Activated T-cell treated with anti-CD3 and anti-CD28 coated beads, Interleukin-2, amount 50 U/mL, for 24 hours (primary cell): ENCODE results near the gene MAPKAP1.

Experiments
- DNase-seq: peaks from one replicate; pipeline ENCODE4 v3.0.0-alpha.2; 2020
- H3K27ac Mint-ChIP-seq: 2 replicates; pipeline ENCODE4 v1.8.0; 2020; ENCODE audit warnings: mild to moderate bottlenecking, mixed read lengths
- H3K27me3 Mint-ChIP-seq: 2 replicates; pipeline ENCODE4 v1.8.0; 2020; ENCODE audit warnings: mixed read lengths
- H3K36me3 Mint-ChIP-seq: 2 replicates; pipeline ENCODE4 v1.8.0; 2020; ENCODE audit warnings: low read depth, mixed read lengths
- H3K4me1 Mint-ChIP-seq: 2 replicates; pipeline ENCODE4 v1.8.0; 2020; ENCODE audit warnings: low read depth, mixed read lengths
- H3K4me3 Mint-ChIP-seq: 2 replicates; pipeline ENCODE4 v1.8.0; 2020; ENCODE audit warnings: mild to moderate bottlenecking, moderate library complexity, mixed read lengths
- H3K9me3 Mint-ChIP-seq: 2 replicates; pipeline ENCODE4 v1.8.0; 2020; ENCODE audit warnings: mixed read lengths

The MAPKAP1 gene

DNA sequence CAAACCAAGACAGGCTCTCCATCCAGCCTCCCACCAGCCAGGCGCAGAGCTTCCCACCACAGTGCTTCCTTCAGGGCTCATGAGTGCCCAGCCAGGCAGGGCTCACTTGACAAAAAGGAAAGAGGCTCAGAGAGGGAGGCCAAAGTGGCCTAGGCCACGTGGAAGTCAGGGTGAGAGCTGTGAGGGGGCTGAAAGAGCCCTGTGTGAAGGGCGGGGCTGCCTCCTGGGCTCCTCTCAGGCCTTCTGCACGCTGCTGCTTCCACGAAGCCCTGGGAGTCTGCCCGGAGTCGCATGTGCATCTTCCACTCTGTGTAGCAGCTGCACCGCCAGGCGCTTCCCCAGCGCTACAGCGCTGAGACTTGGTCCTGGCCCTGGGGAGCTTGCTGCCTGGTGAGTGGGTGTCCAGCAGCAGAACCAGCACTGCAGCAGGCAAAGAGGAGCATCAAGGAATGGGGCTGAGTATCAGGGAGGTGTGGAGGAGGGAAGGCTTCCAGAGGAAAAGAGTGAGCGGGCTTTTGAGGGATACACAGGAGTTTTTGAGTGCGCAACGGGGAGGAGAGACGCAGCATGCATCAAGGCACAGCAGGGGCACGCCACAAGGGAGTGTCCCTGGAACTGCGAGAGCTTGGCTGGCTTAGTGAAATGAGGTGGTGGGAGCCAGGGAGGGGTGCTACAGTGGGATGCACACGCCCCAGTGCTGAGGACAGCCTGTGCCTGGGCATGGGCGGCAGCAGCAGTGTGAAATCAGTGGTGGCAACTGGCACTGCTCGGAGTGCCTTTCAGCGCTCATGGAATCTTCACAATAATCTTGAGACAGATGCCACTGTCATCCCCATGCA lies 267.4 kb downstream of the MAPKAP1 start:
- Mint-ChIP-seq H3K9me3 (no peaks in the 10 kb centered on the region), H3K27me3 (no peaks in the 10 kb centered on the region), H3K27ac (no peak overlapping the region), H3K4me3 (no peak overlapping the region), H3K4me1 (no peaks in the 10 kb centered on the region), H3K36me3 (peaks cover 55% of the 10 kb centered on the region)
- no peak for DNase-seq

DNA sequence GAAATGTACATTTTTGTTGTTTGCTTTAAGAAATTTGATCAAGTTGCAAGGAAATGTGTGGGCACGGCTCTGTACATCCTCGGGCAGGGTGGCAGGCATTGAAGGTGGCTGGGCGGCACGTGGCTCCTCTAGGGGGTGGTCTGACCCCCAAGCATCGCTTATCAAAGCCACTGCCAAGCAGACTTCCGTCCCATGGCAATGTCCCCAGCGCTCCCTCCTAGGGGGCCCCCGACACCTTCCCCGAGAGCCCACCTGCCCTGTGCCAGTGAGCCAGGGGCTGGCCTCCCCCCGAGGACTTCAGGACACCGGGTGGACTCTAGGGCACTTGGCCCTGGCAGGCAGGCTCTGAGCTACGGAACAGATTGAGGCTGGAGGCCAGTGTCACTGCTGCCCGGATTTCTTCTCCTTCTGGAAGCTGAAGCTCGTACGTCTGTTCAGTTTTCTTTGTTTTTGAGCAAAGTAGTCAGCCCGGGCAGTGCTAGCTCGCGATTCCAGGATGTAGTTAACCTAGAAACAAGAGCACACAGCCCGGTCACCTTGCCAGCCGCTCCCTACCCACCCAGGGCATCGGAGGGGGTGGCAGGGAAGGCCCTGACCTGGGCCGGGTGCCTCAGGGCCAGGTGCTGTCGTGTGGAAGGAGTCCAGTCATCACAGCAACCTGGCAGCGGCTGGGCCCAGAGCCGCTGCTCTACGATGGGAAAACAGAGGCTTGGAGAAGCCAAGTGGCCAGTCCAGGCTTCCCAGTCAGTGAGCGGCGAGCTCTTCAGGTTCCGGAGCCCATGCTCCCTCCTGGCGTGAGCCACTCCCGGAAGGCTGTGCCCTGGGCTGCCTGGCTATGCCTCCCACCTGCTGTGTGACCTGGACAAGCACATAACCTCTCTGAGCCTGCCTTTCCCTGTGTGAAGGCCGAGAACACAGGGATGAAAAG lies 268.2 kb downstream of the MAPKAP1 start:
- H3K36me3 Mint-ChIP-seq, result peaks cover 48% of the 10 kb centered on the region
- no peaks in the 10 kb centered on the region for H3K9me3 Mint-ChIP-seq
- H3K4me1 Mint-ChIP-seq, result no peaks in the 10 kb centered on the region
- no peak overlapping the region for H3K27ac Mint-ChIP-seq
- no peaks in the 10 kb centered on the region for H3K27me3 Mint-ChIP-seq
- H3K4me3 Mint-ChIP-seq, result no peak overlapping the region
- no peak for DNase-seq

DNA sequence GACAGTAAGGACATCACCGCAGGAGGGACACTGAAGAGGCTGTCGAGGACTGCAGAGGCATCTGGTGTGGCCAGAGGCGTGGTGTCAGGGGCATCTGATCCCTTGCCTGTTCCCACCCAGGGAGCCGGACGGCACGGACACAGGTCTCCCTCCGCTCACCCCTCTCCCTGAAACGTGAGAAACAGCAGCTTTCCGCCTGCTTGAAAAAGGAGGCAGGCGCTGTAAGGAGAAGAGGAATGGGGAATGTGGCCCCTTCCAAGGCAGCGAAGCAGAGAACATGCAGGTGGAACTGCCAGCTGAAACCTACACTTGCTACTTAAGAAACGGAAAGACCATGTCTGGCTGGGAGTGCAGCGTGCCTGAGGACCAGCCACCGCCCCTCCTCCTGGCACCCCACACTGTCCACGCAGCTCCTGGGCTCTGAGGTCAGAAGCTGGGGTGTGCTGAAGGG lies 269.2 kb downstream of the MAPKAP1 start:
- Mint-ChIP-seq H3K9me3 (no peaks in the 10 kb centered on the region), H3K4me3 (no peak overlapping the region), H3K27me3 (no peaks in the 10 kb centered on the region), H3K36me3 (peaks cover 40% of the 10 kb centered on the region), H3K4me1 (no peaks in the 10 kb centered on the region), H3K27ac (peak overlapping the region; percentile 4)
- no peak for DNase-seq

DNA sequence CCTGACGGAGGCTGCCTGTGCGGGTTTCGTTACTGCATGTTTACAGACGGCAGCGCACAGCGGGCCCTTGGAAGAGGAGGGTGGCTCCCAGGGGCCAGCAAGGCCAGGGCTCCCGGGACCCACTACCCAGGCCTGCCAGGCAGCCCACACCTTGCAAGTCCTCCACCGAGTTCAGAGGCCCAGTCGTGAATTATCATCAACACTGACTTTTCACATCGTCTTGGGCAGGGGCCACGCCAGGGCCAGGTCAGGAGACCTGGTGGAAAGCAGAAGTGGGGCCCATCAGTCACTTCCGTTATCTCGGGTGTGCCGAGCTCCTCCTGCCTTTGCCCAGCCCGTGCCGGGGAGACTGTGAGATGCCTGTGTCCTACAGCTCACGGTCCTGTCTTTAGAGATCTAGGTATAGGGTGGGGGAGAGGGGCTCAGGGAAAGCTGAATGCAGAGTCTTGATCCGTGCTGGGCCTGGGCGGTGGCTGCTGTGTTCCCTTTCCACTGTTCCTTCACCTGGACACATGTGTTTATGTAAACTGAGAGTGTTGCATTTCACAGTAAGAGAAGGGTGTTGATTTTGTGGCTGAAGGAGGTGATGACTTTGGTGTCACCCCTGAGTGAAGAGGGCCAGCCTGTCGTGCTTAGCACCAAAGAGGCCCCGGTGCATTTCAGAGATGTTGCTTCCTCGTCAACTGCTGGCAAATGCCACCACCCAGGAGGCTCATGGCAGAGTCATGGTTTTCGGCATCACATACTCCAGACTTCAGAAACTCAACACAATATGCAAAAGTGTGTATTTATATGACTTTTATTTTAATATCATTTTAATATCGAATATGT lies 270.2 kb downstream of the MAPKAP1 start:
- Mint-ChIP-seq H3K36me3 (peaks cover 35% of the 10 kb centered on the region), H3K4me1 (no peaks in the 10 kb centered on the region), H3K9me3 (no peaks in the 10 kb centered on the region), H3K4me3 (no peak overlapping the region), H3K27ac (no peak overlapping the region), H3K27me3 (no peaks in the 10 kb centered on the region)
- no peak for DNase-seq

DNA sequence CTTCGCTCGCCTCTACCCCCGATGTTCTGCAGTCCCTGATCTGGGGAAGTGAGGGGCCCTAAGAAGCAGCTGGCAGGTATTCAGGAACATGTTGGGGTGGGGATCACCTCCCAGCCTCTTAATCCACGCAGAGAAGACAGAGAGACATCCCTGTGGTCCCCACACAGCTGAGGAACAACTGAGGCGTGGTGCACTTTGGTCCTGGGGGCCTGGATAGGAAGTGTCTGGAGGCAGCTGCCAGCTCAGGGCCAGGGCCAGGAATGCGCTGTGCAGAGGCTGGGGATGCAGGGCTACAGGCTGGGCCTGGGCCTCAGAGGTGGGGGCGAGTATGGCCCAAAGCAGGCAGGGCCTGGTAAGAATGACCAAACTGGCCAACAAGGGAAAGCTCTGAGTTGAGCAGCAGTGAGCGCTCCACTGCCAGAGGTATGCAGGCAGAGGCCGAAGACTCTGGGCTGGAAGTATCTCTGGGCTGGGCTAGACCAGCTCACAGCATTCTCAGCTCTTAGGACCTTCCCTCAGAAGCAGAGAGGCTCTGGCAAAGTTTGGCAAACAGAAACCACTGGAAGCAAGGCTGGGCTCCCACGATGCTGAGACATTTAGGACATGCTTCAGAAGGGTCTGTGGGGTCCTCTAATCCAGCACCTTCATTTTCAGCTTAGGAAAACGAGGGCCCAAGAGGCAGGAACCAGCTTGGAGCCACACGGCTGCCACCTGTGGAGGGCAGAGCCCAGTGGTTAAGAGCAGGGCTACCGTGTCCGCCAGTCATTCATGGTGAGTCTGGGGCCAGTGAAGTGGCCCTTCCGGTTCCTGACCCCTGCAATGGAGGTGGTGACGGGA lies 271.0 kb downstream of the MAPKAP1 start:
- H3K9me3 Mint-ChIP-seq, result no peaks in the 10 kb centered on the region
- DNase-seq, result no peak
- H3K27me3 Mint-ChIP-seq, result no peaks in the 10 kb centered on the region
- no peak overlapping the region for H3K27ac Mint-ChIP-seq
- H3K4me1 Mint-ChIP-seq, result no peaks in the 10 kb centered on the region
- peaks cover 28% of the 10 kb centered on the region for H3K36me3 Mint-ChIP-seq
- H3K4me3 Mint-ChIP-seq, result no peak overlapping the region

DNA sequence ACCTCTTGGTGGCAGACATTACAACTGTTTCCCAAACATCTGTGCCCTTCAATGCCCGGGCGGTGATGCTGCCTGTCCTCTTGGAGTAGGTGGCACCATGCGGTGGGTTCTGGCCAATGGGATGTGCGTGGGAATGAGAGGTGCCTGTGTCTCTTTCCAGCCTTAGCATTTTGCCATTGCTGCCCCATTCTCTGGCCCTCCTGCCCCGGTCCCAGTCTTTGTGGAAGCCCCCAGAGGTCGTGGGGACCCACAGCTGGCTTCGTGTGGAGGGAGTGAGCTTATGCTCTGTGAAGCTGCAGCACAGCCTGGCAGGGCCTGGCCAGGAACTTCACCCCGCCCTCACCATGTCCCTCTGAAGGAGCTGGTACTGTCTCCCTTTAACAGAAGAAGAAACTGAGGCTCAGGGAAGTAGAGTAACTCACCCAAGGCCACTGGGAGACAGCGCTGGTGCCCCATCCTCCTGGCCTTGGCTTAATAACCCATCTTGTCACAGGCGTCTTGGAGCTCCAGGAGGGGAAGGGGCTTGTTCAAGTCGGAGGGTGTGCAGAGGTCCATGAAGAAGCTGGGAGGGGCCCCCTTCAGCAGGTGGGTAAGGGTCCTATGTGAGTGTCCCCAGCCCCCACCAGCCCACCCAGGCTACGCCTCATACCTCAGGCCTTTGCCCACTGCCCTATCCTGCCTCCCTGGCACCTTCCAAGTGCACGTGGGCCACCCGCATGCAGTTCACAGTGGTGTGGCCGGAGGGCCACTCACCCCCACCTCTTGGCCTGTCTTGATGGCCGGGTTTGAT lies 271.8 kb downstream of the MAPKAP1 start:
- peaks cover 21% of the 10 kb centered on the region for H3K36me3 Mint-ChIP-seq

DNA sequence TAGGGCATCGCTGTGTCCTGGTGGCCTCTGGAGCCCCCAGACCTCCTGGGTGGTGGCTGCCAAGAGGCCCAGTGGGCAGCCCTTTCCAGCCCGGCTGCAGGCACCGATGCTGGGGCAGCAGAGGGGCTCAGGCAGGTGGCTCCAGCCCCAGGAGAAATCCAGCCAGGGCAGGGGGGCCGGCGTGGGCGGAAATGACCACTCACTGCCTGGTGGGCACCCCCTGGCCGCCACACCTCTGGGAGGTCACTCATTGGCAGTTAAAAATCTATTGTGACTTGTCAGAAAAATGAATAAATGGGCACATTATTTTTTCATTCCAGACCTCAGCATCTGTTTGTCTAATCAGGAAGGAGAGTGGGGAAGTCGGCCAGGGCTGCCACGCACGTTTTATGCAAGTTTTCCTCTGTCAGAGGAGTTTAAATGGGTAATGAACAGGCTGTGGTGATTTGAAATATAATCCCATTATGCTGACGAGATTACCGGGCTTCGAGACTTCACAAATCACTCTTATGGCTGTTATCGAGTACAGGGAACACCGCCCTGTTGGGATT lies 273.5 kb downstream of the MAPKAP1 start:
- Mint-ChIP-seq H3K27ac (no peak overlapping the region), H3K27me3 (no peaks in the 10 kb centered on the region)

More for the DNA sequence above, 271.8 kb downstream of the MAPKAP1 start:
- H3K27ac Mint-ChIP-seq, result no peak overlapping the region
- H3K9me3 Mint-ChIP-seq, result no peaks in the 10 kb centered on the region
- no peak overlapping the region for H3K4me3 Mint-ChIP-seq
- H3K4me1 Mint-ChIP-seq, result no peaks in the 10 kb centered on the region
- no peaks in the 10 kb centered on the region for H3K27me3 Mint-ChIP-seq
- no peak for DNase-seq

DNA sequence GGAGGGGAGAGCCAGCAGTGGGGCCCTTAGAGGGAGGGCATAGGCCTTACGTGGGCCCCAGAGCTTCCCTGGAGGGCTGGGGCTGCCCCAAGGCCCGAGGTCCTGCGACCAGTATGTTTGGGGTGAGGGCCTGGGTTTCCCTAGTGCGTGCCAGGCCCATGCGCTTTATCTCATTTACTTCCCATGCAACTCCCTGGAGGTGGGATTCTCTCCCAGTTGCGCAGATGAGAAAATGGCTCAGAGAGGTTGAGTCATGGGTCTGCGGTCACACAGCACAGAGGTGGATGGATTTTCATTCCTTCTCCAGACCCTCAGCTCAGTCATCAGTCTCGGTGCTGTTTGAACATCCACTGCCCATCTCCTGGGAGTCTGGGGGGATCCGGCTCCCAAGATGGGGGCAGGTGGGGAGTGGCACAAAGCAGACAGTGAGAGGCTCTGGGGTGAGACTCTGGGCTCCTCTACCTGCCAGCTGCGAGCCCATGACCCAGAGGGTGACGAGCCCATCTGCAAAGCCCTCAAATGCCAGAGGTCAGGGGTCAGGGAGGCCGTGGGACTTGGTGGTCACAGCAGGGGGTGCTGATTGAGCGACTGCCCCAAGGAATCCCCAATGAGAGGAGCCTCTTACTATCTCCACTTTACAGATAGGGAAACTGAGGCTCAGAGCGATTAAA lies 274.2 kb downstream of the MAPKAP1 start:
- Mint-ChIP-seq H3K4me1 (no peaks in the 10 kb centered on the region), H3K36me3 (peaks cover 3% of the 10 kb centered on the region), H3K9me3 (no peaks in the 10 kb centered on the region), H3K27me3 (no peaks in the 10 kb centered on the region), H3K27ac (no peak overlapping the region), H3K4me3 (no peak overlapping the region)
- no peak for DNase-seq

More for the DNA sequence above, 273.5 kb downstream of the MAPKAP1 start:
- peaks cover 9% of the 10 kb centered on the region for H3K36me3 Mint-ChIP-seq
- DNase-seq, result no peak
- H3K9me3 Mint-ChIP-seq, result no peaks in the 10 kb centered on the region
- no peaks in the 10 kb centered on the region for H3K4me1 Mint-ChIP-seq
- H3K4me3 Mint-ChIP-seq, result no peak overlapping the region

DNA sequence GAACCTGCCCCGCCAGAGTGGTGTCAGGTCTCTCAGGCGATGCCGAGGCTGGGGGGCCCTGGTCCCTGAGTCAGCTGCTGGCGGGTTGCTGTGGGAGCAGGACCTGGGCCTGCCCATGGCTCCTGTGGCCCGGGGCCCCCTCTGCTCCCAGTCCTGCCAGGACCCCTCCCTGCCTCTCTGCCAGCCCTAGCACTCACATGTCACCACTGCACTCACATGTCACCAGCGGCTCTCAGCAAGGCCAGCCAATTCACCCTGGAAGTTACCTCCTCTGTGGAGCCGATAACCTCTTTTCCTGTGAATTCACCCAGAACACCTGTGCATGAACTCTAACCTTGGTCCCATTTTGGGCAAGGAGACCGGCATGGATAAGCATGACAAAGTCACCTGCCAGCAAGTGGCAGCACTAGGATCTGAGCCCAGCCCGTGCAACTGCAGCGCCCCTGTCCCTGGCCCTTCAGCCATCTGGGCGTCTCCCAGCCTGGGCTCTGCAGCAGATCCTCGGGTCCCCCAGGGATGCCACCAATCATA lies 275.2 kb downstream of the MAPKAP1 start:
- Mint-ChIP-seq H3K9me3 (no peaks in the 10 kb centered on the region), H3K4me3 (no peak overlapping the region), H3K27me3 (no peaks in the 10 kb centered on the region), H3K36me3 (no peaks in the 10 kb centered on the region), H3K27ac (no peak overlapping the region), H3K4me1 (no peaks in the 10 kb centered on the region)
- DNase-seq, result no peak

DNA sequence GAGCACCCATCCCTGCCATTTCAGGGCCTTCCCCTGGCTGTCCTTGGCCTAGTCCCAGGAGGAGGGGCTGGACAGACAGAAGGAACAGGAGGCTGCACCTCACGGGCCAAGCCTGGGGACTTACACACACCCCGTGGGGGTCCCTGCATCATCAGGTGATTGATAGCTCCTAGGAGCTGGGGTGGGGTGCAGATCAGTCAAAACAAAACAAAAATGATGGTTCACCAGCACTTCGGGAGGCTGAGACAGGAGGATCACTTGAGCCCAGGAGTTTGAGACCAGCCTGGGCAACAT lies 276.0 kb downstream of the MAPKAP1 start:
- Mint-ChIP-seq H3K36me3 (no peaks in the 10 kb centered on the region), H3K27ac (no peak overlapping the region), H3K27me3 (no peaks in the 10 kb centered on the region), H3K4me3 (no peak overlapping the region), H3K4me1 (no peaks in the 10 kb centered on the region), H3K9me3 (no peaks in the 10 kb centered on the region)
- DNase-seq, result no peak

DNA sequence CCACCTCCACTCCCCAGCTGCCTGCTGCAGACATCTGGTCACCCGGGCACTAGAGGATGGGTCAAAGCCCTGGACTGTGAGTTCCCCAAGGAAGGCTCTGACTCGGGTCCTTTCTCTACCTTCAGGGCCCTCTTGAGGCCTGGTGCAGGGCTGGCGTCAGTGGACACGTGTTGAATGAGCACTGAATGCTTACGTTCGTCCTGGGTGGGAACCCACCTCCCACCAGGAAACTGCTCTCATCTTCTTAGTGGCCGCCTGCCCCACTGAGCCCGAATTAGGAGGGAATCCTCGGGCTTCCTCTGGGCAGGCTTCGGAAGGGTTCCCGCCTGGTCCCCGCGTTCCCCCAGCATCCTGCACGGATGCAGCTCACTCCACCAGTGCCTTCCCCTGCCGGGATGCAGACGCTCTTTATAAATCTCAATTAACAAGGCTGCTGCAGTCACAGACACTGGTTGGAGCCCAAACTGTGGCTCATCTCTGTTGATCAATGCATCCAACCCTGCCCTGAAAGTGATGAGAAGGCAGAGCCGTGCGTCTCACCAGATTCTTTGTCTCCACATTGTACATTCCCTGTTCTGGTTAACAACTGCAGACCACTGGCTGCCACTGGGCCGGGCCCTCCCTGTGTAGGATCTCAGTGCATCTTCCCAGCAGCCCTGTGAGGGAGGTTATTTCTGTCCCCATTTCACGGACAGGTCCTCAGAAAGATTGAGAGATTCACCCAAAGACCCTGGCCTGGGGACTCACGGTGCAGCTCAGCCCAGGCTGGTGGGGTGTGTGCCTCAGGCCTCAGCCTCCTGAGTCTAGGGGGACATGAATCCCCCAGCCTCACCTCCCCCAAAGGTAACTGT lies 276.6 kb downstream of the MAPKAP1 start:
- Mint-ChIP-seq H3K36me3 (no peaks in the 10 kb centered on the region), H3K9me3 (no peaks in the 10 kb centered on the region), H3K27ac (no peak overlapping the region), H3K4me1 (no peaks in the 10 kb centered on the region), H3K4me3 (no peak overlapping the region), H3K27me3 (no peaks in the 10 kb centered on the region)
- DNase-seq, result no peak
